ENCODE data around the gene GNAO1.

GNAO1 gene

DNA sequence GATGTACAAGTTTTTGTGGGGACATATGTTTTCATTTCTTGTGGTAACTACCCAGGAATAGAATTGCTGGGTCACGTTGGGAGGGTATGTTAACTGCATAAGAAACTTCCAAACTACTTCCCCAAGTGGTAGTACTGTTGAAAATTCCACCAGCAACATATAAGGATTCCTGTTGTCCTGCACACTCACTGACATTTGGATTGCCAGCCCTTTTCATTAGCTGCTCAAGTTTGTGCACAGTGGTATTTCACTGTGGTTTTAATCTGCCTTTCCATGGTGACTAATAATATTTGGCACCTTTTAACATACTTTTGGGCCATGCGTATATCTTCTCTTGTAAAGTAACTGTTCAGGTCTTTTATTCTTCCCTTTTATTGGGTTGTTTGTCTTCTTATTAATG, 103.3 kb downstream of the GNAO1 start:
- no peak for DNase-seq

DNA sequence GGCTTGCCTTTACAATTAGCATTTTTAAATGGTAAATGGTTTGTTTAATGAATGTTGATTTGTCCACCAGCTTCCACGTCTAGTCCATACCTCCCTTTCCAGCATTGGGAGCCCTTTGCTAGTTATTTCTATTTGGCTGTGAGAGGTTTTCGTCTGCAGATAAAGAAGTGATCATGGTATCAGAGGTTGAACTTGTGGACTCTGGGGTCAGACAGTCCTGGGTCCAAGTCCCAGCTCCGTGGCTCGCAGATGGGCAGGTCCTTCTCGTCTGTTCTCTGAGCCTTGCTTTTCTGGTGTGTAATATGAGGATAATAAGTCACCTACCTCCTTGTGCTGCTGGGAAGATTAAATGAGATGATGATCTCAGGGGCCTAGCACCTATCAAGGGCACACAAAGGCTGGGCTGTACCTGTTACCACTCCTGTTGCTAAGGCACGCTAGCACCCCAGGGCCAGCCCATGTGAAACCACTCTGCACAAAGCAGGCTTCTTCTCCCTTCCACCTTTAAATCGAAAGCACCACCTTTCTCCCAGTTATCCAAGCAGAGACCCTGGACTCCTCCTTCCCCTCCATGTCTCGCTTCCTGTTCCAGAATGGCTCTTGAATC, 103.9 kb downstream of the GNAO1 start:
- no peak for DNase-seq

DNA sequence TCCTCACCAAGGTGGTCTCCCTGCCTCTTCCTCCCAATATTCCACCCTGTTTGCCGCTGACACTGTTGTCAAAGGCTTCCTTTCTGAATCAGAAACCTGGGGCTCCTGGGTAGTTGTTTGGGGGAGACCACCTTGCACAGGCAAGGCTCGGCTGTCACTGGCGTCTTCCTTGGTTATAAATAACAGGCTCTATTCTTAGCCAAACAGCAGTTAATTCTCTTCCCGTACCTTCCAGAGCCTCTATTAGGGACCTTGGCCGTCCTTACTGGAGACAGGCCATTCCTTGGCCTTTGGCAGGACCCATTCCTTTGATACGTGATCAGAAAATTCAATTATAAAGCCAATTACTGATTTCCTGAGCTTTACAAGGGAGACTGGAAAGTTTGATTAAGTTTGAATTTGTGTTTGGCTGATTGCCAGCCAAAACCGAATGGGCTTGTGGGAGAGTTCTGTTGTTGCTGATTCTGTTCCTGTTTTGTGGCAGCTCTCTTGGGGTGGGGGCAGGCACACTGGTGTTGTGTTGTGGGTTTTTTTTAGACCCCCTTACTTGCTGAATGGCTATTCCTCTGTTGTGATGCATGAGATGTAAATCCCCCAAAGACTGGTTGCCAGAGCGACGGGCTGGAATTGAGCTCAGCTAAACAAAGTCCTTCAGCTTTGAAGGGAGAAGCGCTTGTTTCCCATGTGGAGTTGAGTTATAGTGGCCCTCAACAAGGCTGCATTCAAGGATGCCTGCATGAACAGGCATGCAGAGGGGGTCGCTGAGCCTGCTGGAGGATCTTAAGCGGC, 104.6 kb downstream of the GNAO1 start:
- no peak for DNase-seq

DNA sequence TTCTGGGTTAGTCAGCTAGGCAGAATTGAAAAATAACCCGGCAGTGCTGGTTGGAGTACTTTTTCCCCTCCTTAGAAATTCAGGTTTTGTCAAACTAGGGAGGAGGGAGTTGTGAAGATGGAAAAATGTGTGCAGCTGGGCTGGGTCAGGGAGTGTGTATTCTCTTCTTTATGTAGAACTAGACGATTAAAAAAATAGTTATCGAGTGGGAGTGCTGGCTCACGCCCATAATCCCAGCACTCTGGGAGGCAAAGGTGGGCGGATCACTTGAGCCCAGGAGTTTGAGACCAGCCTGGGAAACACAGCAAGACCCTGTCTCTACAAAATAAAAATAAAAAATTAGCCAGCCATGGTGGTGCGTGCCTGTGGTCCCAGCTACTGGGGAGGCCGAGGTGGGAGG, 106.4 kb downstream of the GNAO1 start:
- DNase-seq: no peak

DNA sequence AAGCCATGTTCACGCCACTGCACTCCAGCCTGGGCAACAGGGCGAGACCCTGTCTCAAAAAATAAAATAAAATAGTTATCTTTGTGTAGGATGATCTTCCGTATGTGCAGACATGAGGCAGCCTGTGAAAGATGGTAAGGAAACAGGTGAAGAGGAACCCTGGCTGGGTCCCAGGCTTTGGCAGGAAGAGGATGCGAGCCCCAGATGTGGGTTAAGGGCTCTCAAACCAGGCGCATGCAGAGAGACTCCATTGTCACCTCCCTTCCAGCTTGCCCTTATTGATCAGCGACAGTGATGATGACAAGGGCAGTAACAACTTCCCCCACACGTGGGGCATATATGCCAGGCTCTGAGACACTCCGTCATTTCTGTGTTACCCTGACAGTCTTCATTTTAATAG, 106.8 kb downstream of the GNAO1 start:
- no peak for DNase-seq

DNA sequence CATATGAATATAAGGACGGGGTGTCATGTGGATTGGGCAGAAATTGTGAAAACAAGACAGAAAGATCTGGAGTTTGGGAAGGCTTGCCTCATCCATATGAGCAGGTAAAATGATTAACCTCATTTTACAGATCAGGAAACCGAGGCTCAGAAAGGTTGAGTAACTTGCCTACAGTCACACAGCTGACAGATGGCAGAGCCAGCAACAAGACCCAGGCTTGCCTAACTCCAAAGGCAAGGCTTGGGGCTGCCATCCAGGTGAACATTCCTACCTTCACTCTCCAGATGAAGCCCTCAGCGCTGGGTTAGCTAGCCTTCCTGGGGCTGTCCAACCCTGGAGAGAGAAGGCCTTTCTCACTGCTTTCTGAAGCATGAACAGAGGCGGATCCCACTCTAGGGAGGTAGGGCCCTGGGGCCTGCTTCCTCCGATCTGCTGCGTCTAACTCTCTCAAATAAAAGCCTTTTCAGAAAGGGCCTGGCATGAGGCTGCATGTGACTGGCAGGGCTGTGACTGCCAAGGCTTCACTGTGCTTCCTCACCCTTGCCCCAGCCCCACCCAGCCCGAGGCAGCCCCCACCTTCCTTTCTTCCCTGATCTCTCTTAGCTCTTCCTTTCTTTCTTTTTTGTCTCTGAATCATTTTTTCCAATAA, 107.8 kb downstream of the GNAO1 start:
- no peak for DNase-seq

DNA sequence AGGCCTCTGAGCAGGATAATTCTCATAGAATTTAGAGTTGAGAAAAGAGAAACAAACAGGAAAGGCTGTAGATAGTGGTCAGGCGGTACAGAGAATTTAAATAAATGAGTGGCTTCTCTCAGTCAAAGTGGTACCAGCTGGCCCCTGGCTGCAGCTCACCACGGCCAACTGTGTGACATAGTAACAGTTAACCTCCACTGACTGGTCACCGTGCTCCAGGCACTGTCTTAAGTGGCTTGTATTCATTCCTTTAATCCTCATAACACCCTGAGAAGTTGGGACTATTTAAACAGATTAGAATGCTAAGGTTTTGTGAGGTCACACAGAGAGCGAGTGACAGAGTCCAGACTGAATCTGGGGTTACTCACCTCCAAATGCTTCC, 108.9 kb downstream of the GNAO1 start:
- no peak for DNase-seq

DNA sequence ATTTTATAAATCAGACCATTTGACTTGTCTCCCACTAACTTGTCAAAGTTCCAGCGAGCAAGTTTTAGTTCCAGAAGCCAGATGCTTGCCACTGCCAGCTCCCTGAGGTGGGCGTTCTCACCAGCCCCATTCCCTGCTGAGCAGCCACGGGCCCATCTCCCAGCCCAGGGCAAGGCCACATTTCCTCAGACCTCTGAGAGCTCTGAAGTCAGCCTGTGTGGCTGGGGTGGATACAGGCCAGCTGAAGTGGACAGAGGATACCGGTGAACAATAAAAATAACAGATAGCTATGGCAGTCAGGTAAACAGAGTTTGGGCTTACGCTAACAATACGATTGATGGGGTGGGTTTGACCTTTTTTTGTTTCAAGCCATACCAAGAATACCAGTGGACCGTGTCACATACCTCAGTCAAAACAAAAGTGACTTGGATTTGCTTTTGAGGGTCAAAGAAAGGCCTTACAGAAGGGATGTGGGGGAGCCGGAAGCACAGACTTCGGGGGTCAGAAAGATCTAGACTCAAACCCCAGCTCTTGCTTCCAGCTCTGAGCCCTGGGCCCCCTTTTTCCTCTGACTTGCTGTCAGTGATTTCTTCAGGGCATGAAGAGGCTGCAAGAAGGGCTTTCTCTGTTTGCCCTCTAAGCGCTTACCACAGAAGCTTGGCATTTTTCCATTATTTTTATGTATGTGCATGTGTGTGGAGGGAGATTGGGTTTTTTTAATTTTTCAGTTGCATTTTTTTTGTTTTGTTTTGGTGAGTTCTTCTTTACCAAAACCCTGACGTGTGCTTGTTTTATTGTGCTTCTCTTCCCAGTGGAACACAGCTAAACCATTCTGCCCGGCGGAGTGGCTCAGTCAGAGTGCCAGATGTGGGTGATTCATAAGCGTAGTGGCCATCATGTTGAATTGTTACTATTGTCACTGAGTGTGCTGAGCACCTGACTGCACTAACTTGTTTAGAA, 109.9 kb downstream of the GNAO1 start:
- DNase-seq: no peak

DNA sequence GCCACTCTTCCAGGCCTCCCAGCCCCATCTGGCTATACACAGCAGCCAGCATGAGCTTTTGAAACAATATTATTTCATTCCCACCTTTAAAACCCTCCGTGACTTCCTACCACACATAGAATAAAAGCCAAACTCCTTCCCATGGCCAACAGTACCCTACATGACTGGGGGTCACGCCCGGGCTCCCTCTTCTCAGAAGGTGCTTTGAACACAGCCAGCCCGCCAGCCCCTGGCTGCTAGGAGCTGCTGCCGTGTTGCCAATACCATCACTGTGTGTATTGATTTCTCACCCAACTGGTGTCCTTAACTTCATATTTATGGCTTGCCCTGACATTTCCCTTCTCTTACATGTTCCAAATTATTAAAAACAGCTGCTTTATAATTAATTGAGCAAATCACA, 111.2 kb downstream of the GNAO1 start:
- DNase-seq: no peak

DNA sequence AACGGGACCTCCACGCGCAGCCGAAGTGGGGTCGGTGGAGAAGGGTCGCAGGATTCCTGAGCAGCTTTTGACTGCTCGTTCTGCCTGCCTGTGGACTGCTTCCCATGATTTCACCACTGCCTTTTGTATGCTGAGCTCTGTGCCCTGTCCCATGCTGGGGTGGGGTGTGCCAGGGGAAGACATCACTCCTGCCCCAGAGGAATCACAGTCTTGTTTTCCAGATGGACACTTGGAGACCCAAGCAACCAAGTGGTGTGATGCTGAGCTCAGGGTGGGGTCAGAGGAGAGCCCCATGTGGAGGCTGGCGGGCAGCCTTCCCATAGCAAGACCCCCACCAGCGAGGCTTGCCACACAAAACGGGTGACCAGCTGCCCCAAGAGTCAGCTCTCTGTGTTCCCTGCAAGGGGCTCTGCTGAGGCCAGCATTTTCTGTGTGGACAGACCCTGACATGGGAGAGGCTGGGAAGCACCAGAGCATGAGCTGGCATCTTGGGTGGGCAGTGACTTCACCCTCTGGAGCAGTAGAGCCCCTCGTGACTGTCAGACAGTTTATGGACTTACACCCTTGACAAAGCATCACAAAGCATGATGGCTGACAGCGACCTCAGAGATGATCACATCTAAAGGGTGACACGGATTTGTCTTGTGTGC, 111.9 kb downstream of the GNAO1 start:
- DNase-seq: no peak

DNA sequence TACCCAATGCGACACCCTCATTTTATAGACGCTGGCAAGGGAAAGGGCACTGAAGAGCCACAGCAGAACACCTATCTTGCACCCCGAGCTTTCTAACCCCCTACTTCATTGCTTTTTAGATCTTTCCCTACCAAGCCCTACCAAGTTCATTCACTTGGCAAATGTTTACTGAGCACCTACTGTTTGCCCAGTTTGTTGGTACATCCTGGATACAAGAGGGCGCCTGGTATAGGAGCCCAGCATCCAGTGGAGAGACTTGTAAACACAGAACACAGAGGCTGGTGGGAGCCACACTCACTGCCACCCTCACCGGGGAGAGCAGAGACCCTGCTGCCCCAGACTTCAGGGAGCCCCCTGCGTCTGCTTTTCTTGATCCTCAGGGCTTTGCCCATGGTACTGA, 112.6 kb downstream of the GNAO1 start:
- DNase-seq: no peak

DNA sequence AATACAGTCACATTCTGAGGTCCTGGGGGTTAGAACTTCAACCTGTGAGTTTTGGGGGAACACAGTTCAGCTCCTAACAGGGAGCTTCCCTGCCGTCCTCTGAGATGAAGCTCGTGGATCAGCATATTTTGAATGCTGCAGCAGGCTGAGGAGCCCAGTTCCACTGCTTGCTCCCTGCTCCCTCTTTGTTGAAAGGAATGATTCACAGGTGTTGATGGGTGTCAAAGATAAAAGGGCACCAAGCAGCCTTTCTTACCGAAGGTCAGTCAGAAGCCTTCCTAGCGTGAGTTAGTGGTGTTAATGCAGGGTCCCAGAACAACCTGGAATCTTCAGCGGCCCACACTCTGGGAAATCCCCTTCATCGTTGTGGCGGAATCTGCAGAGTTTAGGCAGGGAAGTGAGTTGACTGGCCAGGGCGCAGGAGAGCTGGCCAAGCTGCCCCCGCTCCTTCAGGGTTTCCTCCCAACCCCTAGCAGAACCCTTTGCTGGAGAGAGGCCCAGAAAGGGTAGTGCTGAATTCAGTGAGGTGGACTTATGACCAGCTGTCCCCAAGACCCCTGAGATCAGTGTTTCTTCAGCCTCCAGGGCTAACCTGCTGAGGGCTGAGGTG, 114.8 kb downstream of the GNAO1 start:
- DNase-seq: no peak

DNA sequence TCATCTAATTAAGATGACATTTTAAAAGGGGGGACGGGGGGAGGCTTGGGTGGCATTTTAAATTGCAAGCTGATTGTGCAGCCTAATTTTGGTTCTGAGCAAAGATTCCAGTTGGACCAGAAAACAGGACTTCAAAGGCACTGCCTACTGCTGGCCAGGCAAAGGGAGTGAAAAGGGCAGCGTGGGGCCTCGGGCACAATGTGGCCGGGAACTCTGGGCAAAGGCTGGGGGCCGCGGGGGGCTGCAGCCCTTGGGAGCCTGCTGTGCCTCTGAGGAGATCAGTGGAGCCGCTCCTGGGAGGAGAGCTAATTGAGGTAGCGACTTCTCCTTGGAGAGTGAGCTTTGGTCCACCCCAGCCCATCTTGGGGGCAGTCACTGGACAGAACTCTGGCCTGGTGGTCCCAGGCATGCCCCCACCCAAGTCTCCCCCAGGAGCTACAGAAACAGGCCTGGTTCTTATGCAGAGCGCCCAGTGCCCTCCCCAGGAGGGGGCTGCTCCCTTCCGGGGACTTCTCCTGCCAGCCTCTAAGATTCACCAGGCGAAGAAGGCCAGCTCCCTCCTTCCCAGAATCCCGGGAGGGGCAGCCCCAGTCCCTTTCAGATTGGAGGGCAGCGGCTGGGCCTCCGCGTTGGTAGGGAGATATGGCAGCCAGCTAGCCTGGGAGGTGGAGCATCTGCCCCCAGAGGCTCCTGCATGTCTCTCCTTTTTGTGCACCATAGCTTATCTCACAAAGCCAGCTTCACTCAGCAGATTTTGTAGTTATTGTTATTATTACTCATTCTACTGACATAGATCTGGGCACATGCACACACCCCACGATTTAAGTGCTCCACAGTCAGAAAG, 115.6 kb downstream of the GNAO1 start:
- DNase-seq: no peak

DNA sequence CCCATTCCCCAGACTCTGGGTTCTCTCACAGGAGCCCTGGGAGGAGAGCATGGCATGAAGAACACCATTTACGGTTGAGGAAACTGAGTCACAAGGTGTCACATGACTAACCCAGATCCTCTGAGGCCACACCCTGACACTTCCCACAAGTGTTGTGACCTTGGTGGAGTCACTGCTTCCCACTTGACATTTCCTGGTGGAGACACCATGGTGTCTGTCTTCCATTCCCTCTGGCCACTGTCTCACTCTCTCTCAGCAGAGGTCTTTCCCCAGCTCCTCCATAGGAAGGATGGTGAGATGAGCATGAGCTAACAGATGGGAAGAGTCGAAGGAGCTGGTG, 116.2 kb downstream of the GNAO1 start:
- no peak for DNase-seq

DNA sequence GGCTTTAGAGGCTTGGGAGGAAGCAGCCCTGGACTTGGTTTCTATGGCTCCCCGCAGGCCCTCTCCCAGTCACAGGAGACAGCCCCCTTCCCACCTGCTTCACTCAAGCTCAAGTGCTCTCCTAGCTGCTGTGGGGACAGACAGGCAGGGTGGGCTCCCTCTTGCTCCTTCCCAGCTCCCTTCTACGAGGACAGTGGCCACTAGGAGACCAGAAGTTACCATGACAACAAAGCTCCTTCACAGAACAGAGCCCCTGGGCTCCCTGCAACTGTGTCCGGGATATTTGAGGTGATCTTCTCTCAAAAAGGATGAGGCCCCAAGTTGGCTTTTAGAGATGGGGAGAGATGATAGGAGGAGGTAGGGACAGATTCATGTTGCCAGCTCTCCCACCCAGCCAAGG, 117.7 kb downstream of the GNAO1 start:
- DNase-seq: no peak

DNA sequence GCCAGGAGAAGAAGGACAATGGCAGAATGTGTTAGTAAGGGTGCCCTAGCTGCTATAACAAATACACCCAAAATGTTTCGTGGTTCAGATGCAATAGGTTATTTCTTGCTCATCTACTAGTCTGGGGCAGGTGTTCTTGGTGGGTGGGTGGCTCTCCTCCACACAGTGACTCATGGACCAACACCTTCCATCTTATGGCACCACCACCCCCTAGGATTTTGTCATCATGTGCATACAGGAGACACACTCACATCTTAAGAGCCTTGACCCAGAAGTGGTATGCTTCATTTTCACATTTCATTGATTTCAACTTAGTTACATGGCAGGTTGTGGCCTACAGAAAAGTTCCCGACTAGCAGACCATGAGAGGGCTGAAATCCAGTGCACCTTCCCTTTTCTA, 119.4 kb downstream of the GNAO1 start:
- DNase-seq: no peak

DNA sequence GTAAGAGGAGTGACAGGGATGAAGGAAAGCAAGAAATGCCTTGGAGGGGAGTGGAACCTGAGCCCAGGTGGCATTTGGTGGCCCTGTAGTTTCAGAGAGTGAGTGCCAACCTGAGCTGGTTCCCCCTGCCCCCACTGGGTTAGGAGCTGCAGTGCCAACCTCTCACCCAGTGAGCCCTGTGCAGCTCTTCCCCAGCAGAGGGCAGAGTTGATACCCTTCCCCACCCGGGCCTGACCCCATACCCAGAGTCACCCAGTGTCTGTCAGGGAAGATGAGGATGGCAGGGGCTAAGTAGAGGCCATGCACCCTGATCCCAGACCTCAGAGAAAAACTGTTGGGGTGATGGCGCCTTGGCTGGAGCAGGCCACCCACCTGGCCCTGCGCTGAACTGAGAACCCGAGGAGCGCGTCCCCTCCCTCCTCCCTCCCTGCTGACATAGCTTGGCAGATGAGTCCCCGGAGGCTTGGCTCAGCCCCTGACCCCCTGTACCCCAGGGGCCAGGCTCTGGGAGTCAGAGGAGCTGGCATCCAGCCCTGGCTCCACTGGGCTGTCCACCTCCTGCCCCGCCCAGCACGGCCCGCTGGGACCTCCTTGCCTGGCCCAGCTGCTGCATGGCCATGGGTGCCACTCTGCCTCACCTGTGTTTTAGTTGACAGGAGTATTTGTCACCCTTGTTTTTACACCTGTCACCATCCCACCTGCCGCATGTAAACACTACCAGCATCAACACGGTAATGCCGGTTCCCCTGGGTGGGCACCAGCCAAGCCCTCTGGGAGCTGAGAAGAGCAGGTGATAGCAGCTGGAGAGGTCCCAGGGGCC, 120.1 kb downstream of the GNAO1 start:
- peak; percentile 65 for DNase-seq

DNA sequence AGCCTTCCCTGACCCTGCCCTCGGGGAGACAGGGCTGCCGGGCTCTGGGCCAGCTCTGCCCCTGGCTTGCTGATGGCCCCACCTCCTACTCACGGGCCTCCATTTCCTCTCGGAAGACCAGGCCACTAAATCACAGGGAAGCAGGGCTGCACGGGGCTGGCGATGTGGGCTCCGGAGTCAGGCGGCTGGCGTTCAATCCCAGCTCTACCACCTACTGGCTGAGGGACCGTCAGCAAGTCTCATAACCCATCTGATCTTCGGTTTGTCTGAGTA, 120.7 kb downstream of the GNAO1 start:
- DNase-seq: peak; percentile 65

DNA sequence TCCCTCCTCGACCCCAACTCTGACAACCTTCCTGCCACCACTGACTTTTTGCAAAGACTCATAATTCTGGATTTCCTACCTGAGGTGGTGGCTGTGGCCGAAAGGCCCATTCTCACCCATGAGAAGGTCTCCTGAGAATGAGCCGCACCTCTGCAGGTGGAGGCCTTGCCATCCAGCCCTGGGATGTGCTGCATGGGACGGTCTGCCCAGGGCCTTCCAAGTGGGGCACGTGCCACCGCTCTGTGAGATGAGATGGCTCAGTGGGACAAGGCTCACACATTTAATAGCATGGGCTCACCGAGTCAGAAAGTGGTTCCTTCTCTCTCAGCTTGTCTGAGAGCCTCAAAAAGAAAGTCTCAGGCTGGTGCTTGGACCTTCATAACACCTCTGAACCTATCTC, 121.3 kb downstream of the GNAO1 start:
- no peak for DNase-seq

DNA sequence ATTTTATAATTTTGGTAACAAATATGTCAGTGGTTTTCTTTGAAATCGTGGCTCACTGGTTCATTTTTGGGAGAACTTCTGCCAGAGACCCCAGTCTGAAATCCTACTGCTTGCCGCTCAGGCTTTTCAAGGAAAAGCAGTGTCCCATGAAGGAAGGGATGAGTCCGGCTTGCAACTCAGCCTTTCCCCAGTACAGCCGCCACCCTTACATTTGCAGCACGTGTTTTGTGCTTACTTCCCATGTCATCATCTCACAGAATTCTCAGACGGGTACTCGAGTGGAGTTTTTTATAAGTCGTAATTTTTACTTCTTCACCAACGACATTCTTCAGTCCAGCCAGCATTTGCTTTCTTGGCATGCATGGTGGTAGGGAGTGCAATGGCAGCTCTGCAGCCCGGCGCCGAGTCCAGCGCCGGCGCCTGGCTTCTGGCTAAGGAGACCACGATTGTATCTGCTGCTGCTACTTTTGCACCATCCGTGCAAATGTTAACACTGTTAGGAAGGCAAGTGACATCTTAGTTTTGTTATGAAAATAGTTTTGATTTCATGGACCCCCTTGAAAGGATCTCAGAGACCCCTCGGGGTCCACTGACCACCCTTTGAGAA, 123.1 kb downstream of the GNAO1 start:
- no peak for DNase-seq
